ENCODE measurements around the gene C16orf46.

The C16orf46 gene

DNA sequence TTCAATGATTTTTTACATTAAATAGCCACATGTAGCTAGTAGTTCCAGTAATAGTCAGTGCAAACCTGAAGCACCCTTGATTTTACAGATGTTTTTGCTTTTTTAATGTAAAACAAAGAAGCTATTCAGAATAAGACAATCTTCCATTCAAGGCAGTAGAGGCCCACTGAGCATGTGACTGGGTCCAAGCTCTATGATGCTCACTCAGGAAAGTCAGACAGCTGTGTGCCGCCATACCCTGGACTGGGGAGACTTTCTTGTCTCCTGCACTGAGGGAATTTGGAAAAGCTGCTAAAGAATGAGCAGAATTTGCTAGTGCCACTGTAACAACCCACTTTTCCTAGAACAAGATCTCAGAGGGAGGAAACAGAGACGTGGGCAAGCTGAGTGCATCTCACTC, 58.5 kb downstream of the C16orf46 start:
- no peak overlapping the region for H3K9ac ChIP-seq (ENCODE audit: low read depth, low read length, poor library complexity, severe bottlenecking)
- H3K4me1 ChIP-seq (ENCODE audit: insufficient read depth, low read length, poor library complexity, severe bottlenecking) = no peaks in the 10 kb centered on the region
- TF ChIP-seq, protein P1, sequence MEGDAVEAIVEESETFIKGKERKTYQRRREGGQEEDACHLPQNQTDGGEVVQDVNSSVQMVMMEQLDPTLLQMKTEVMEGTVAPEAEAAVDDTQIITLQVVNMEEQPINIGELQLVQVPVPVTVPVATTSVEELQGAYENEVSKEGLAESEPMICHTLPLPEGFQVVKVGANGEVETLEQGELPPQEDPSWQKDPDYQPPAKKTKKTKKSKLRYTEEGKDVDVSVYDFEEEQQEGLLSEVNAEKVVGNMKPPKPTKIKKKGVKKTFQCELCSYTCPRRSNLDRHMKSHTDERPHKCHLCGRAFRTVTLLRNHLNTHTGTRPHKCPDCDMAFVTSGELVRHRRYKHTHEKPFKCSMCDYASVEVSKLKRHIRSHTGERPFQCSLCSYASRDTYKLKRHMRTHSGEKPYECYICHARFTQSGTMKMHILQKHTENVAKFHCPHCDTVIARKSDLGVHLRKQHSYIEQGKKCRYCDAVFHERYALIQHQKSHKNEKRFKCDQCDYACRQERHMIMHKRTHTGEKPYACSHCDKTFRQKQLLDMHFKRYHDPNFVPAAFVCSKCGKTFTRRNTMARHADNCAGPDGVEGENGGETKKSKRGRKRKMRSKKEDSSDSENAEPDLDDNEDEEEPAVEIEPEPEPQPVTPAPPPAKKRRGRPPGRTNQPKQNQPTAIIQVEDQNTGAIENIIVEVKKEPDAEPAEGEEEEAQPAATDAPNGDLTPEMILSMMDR (conservative IDR thresholded peaks at IDR 0.05; ENCODE audit: low read length) = no peak
- TF ChIP-seq EZH2phosphoT487 (IDR thresholded peaks at IDR 0.05; ENCODE audit: borderline replicate concordance) = no peak
- no peak overlapping the region for H3K4me3 ChIP-seq (ENCODE audit: low read length, poor library complexity, severe bottlenecking)
- H3K4me2 ChIP-seq (ENCODE audit: low read depth, low read length, poor library complexity, severe bottlenecking) = no peak overlapping the region
- no peaks in the 10 kb centered on the region for H3K9me2 ChIP-seq (replicated peaks; ENCODE audit: low read depth, low read length)
- no peaks in the 10 kb centered on the region for H3K79me2 ChIP-seq (ENCODE audit: insufficient read depth, low read length)
- H4K20me1 ChIP-seq (ENCODE audit: insufficient read depth, low read length, poor library complexity, severe bottlenecking) = peaks cover 3% of the 10 kb centered on the region
- no peaks in the 10 kb centered on the region for H3K9me3 ChIP-seq (ENCODE audit: insufficient read depth, low read depth, low read length)
- no peaks in the 10 kb centered on the region for H3K27me3 ChIP-seq (ENCODE audit: insufficient read depth, low read length, poor library complexity, severe bottlenecking)
- no peak overlapping the region for H2AFZ ChIP-seq (ENCODE audit: low read length)
- no peaks in the 10 kb centered on the region for H3F3A ChIP-seq (ENCODE audit: low read depth)
- H3K36me3 ChIP-seq (ENCODE audit: insufficient read depth, low read length) = peaks cover 97% of the 10 kb centered on the region

- Histone ChIP-seq H3K27me3 (ENCODE audit: insufficient read depth, low read length, poor library complexity, severe bottlenecking) (no peaks in the 10 kb centered on the region), H3K9me3 (ENCODE audit: insufficient read depth, low read depth, low read length) (no peaks in the 10 kb centered on the region), H3K4me3 (ENCODE audit: low read length, poor library complexity, severe bottlenecking) (no peak overlapping the region), H3K9ac (ENCODE audit: low read depth, low read length, poor library complexity, severe bottlenecking) (no peak overlapping the region), H3K9me2 (replicated peaks; ENCODE audit: low read depth, low read length) (no peaks in the 10 kb centered on the region), H4K20me1 (ENCODE audit: insufficient read depth, low read length, poor library complexity, severe bottlenecking) (peaks cover 7% of the 10 kb centered on the region), H2AFZ (ENCODE audit: low read length) (no peak overlapping the region), H3K36me3 (ENCODE audit: insufficient read depth, low read length) (peaks cover 72% of the 10 kb centered on the region), H3K4me1 (ENCODE audit: insufficient read depth, low read length, poor library complexity, severe bottlenecking) (peaks cover 4% of the 10 kb centered on the region), H3F3A (ENCODE audit: low read depth) (no peaks in the 10 kb centered on the region), H3K79me2 (ENCODE audit: insufficient read depth, low read length) (peaks cover 27% of the 10 kb centered on the region), H3K4me2 (ENCODE audit: low read depth, low read length, poor library complexity, severe bottlenecking) (no peak overlapping the region)
- TF ChIP-seq EZH2phosphoT487 (IDR thresholded peaks at IDR 0.05; ENCODE audit: borderline replicate concordance) = no peak
- TF ChIP-seq, protein P1 (conservative IDR thresholded peaks at IDR 0.05; ENCODE audit: low read length) = no peak
These were observed 62.4 kb downstream of the C16orf46 start for GRCh38 chr16:81014672-81015071.

DNA sequence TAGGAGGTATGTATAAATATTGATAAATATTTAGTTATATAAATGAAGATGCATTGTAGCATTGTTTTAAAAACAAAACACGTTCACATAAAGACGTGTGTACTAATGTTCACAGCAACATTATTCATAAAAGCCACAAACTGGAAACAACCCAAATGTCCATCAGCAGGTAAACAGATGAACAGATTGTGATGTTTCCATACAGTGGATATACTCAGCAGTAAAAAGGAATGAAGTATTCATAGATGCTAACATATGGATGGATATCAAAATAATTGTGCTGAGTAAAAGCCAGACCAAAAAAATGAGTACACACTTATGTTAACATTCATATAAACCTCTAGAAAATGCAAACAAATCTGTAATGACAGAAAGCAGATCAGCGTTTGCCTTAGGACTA, 64.1 kb downstream of the C16orf46 start:
- H3K4me3 ChIP-seq (ENCODE audit: low read length, poor library complexity, severe bottlenecking) = no peak overlapping the region
- H3K79me2 ChIP-seq (ENCODE audit: insufficient read depth, low read length) = peaks cover 44% of the 10 kb centered on the region
- peaks cover 18% of the 10 kb centered on the region for H4K20me1 ChIP-seq (ENCODE audit: insufficient read depth, low read length, poor library complexity, severe bottlenecking)
- no peak overlapping the region for H2AFZ ChIP-seq (ENCODE audit: low read length)
- H3K9me3 ChIP-seq (ENCODE audit: insufficient read depth, low read depth, low read length) = no peaks in the 10 kb centered on the region
- H3K36me3 ChIP-seq (ENCODE audit: insufficient read depth, low read length) = peaks cover 56% of the 10 kb centered on the region
- H3K9ac ChIP-seq (ENCODE audit: low read depth, low read length, poor library complexity, severe bottlenecking) = no peak overlapping the region
- H3F3A ChIP-seq (ENCODE audit: low read depth) = no peaks in the 10 kb centered on the region
- H3K27me3 ChIP-seq (ENCODE audit: insufficient read depth, low read length, poor library complexity, severe bottlenecking) = no peaks in the 10 kb centered on the region
- H3K9me2 ChIP-seq (replicated peaks; ENCODE audit: low read depth, low read length) = no peaks in the 10 kb centered on the region
- H3K4me1 ChIP-seq (ENCODE audit: insufficient read depth, low read length, poor library complexity, severe bottlenecking) = peaks cover 21% of the 10 kb centered on the region
- no peak for TF ChIP-seq EZH2phosphoT487 (IDR thresholded peaks at IDR 0.05; ENCODE audit: borderline replicate concordance)
- TF ChIP-seq, protein P1 (conservative IDR thresholded peaks at IDR 0.05; ENCODE audit: low read length) = no peak
- no peak overlapping the region for H3K4me2 ChIP-seq (ENCODE audit: low read depth, low read length, poor library complexity, severe bottlenecking)
